GM23248 (cell line): ENCODE results near the gene GALNS. TPM values are rescaled to one million over a fixed set of nuclear protein-coding genes. Genes with fewer than 3 reads are reported as not detected.

Experiments used
- DNase-seq: peaks from one replicate; pipeline ENCODE4 v3.0.0-alpha.2; 2015
- H2AFZ ChIP-seq: fragments of 200-600 bp; sonication (generic); 2 replicates; pipeline ENCODE4 v1.6.1; 2016; ENCODE audit warnings: antibody characterized with exemption
- H3F3A ChIP-seq: fragments of 200-600 bp; sonication (generic); 2 replicates; pipeline ENCODE4 v1.6.1; 2016; ENCODE audit warnings: mild to moderate bottlenecking, antibody characterized with exemption, mixed run types; ENCODE audit not compliant: insufficient read depth
- H3K27ac ChIP-seq: fragments of 200-600 bp; sonication (generic); 2 replicates; pipeline ENCODE4 v1.5.1; 2016; ENCODE audit warnings: mild to moderate bottlenecking
- H3K27me3 ChIP-seq: fragments of 200-600 bp; sonication (generic); replicated peaks from 2 replicates; pipeline ENCODE4 v1.6.1; 2016; ENCODE audit warnings: mild to moderate bottlenecking; ENCODE audit not compliant: insufficient read depth
- H3K36me3 ChIP-seq: fragments of 200-600 bp; sonication (generic); 2 replicates; pipeline ENCODE4 v1.6.1; 2016; ENCODE audit warnings: low read depth, mild to moderate bottlenecking
- H3K4me1 ChIP-seq: fragments of 200-600 bp; sonication (generic); 2 replicates; pipeline ENCODE4 v1.6.1; 2016; ENCODE audit warnings: mild to moderate bottlenecking; ENCODE audit not compliant: insufficient read depth
- H3K4me2 ChIP-seq: fragments of 200-600 bp; sonication (generic); one replicate; pipeline ENCODE4 v1.6.1; 2016; ENCODE audit warnings: mild to moderate bottlenecking; ENCODE audit not compliant: unreplicated experiment
- H3K4me3 ChIP-seq: fragments of 200-600 bp; sonication (generic); 2 replicates; pipeline ENCODE4 v1.5.1; 2016; ENCODE audit warnings: mild to moderate bottlenecking
- H3K79me2 ChIP-seq: fragments of 200-600 bp; sonication (generic); 2 replicates; pipeline ENCODE4 v1.6.1; 2016; ENCODE audit warnings: mild to moderate bottlenecking; ENCODE audit not compliant: insufficient read depth
- H3K9ac ChIP-seq: fragments of 200-600 bp; sonication (generic); 2 replicates; pipeline ENCODE4 v1.6.1; 2016; ENCODE audit warnings: mild to moderate bottlenecking
- H3K9me2 ChIP-seq: fragments of 200-600 bp; sonication (generic); 2 replicates; pipeline ENCODE4 v1.6.1; 2016; ENCODE audit warnings: mixed run types, mild to moderate bottlenecking, moderate library complexity; ENCODE audit not compliant: insufficient read depth
- H3K9me3 ChIP-seq: fragments of 200-600 bp; sonication (generic); one replicate; pipeline ENCODE4 v1.6.1; 2017; ENCODE audit warnings: low read depth
- H4K20me1 ChIP-seq: fragments of 200-600 bp; sonication (generic); 2 replicates; pipeline ENCODE4 v1.6.0; 2016; ENCODE audit not compliant: insufficient read depth
- EZH2 ChIP-seq: fragments of 200-600 bp; sonication (generic); IDR thresholded peaks from 2 replicates; pipeline ENCODE4 v1.6.1; 2018; ENCODE audit warnings: antibody characterized with exemption, mild to moderate bottlenecking; ENCODE audit not compliant: insufficient read depth, poor library complexity, severe bottlenecking
- EZH2phosphoT487 ChIP-seq: fragments of 200-600 bp; sonication (generic); IDR thresholded peaks from 2 replicates; pipeline ENCODE4 v1.6.1; 2018; ENCODE audit warnings: antibody characterized with exemption, moderate library complexity, mild to moderate bottlenecking, low read depth; ENCODE audit not compliant: insufficient read depth
- WGBS, 2 experiments: methylation state at CpG; one replicate each; pipeline ENCODE4 v1.1.6; 2015 to 2017; ENCODE audit warnings: low lambda C conversion rate in 2 of 2, low coverage in 1 of 2; ENCODE audit errors: missing lambda C conversion rate in 2 of 2; 5-methylcytosine and 5-hydroxymethylcytosine counted together
- in situ Hi-C: fragments of 300-500 bp; cut with MboI; formaldehyde crosslinking; loops from 2 replicates; pipeline ENCODE4 v1.15.0; 2020
- polyA plus RNA-seq: library from polyadenylated mRNA; unstranded; fragments of >200 nt; fragmentation: Nextera tagmentation; extraction: Ambion mirVana; gene quantifications from 2 replicates; pipeline ENCODE4 v1.2.1, GENCODE V29; 2016
- total RNA-seq: library from RNA; depleted of rRNA; stranded (reverse); fragments of >200 nt; shearing (Covaris generic); gene quantifications from 2 replicates; pipeline ENCODE4 v1.2.3, GENCODE V29; 2014

GALNS gene
- total and polyA plus RNA-seq, 2 experiments from 2014 or later = 24.0 to 39.0 TPM

- Histone ChIP-seq H3K27ac (no peak overlapping the region), H3K4me3 (no peak overlapping the region), H2AFZ (no peak overlapping the region), H4K20me1 (no peaks in the 10 kb centered on the region), H3K9me2 (no peaks in the 10 kb centered on the region), H3K9me3 (no peaks in the 10 kb centered on the region), H3K4me2 (no peak overlapping the region), H3K27me3 (no peaks in the 10 kb centered on the region), H3F3A (no peaks in the 10 kb centered on the region), H3K79me2 (no peaks in the 10 kb centered on the region), H3K4me1 (no peaks in the 10 kb centered on the region), H3K36me3 (no peaks in the 10 kb centered on the region), H3K9ac (no peak overlapping the region)
- in situ Hi-C loops = no loop called here
- TF ChIP-seq EZH2phosphoT487 (no peak), EZH2 (no peak)
- no peak for DNase-seq
- WGBS, 2 experiments = 93 to 97% methylated on average over 10 to 12 of the region's 13 CpGs
These were observed 22.1 kb downstream of the GALNS start for GRCh38 chr16:88834670-88835069.

GRCh38 chr16:88833086-88833485 lies 23.7 kb downstream of the GALNS start:
- Histone ChIP-seq H3K4me1 (no peaks in the 10 kb centered on the region), H3K79me2 (no peaks in the 10 kb centered on the region), H2AFZ (no peak overlapping the region), H3K9me3 (no peaks in the 10 kb centered on the region), H3K4me2 (no peak overlapping the region), H3F3A (no peaks in the 10 kb centered on the region), H3K4me3 (no peak overlapping the region), H3K27me3 (no peaks in the 10 kb centered on the region), H3K36me3 (no peaks in the 10 kb centered on the region), H3K27ac (no peak overlapping the region), H3K9me2 (no peaks in the 10 kb centered on the region), H3K9ac (no peak overlapping the region), H4K20me1 (no peaks in the 10 kb centered on the region)
- in situ Hi-C loops = no loop called here
- 92 to 95% methylated on average over 13 of the region's 13 CpGs for WGBS, 2 experiments
- TF ChIP-seq EZH2 (no peak), EZH2phosphoT487 (no peak)
- DNase-seq = no peak

- Histone ChIP-seq H4K20me1 (no peaks in the 10 kb centered on the region), H3K9ac (no peak overlapping the region), H3K4me3 (no peak overlapping the region), H3K4me2 (no peak overlapping the region), H3K79me2 (no peaks in the 10 kb centered on the region), H3K9me2 (no peaks in the 10 kb centered on the region), H3K9me3 (no peaks in the 10 kb centered on the region), H2AFZ (no peak overlapping the region), H3K27ac (no peak overlapping the region), H3K36me3 (no peaks in the 10 kb centered on the region), H3K27me3 (no peaks in the 10 kb centered on the region), H3K4me1 (no peaks in the 10 kb centered on the region), H3F3A (no peaks in the 10 kb centered on the region)
- no peak for DNase-seq
- WGBS, 2 experiments = 79 to 84% methylated on average over 9 to 13 of the region's 13 CpGs
- in situ Hi-C loops = no loop called here
- no peak for TF ChIP-seq EZH2phosphoT487
- TF ChIP-seq EZH2 = no peak
These were observed 24.9 kb downstream of the GALNS start for GRCh38 chr16:88831838-88832237.

GRCh38 chr16:88830783-88831182 lies 26.0 kb downstream of the GALNS start:
- H4K20me1 ChIP-seq = no peaks in the 10 kb centered on the region
- H3K36me3 ChIP-seq = no peaks in the 10 kb centered on the region
- no peak overlapping the region for H3K4me2 ChIP-seq
- H3K27me3 ChIP-seq = no peaks in the 10 kb centered on the region
- H3K9me2 ChIP-seq = no peaks in the 10 kb centered on the region
- no peaks in the 10 kb centered on the region for H3K9me3 ChIP-seq
- no peak for DNase-seq
- TF ChIP-seq EZH2phosphoT487 = no peak
- no peak for TF ChIP-seq EZH2
- H3F3A ChIP-seq = no peaks in the 10 kb centered on the region
- no peaks in the 10 kb centered on the region for H3K4me1 ChIP-seq
- 93 to 95% methylated on average over 14 of the region's 14 CpGs for WGBS, 2 experiments
- no peak overlapping the region for H3K9ac ChIP-seq
- H3K79me2 ChIP-seq = no peaks in the 10 kb centered on the region
- no peak overlapping the region for H3K27ac ChIP-seq
- in situ Hi-C loops = no loop called here
- H2AFZ ChIP-seq = no peak overlapping the region
- H3K4me3 ChIP-seq = no peak overlapping the region

GRCh38 chr16:88830258-88830657 lies 26.5 kb downstream of the GALNS start:
- Histone ChIP-seq H3K36me3 (no peaks in the 10 kb centered on the region), H3K9ac (no peak overlapping the region), H3K9me3 (no peaks in the 10 kb centered on the region), H3K79me2 (no peaks in the 10 kb centered on the region), H2AFZ (no peak overlapping the region), H3K27me3 (no peaks in the 10 kb centered on the region), H3K4me3 (no peak overlapping the region), H3K27ac (no peak overlapping the region), H3F3A (no peaks in the 10 kb centered on the region), H3K9me2 (no peaks in the 10 kb centered on the region), H3K4me1 (no peaks in the 10 kb centered on the region), H3K4me2 (no peak overlapping the region), H4K20me1 (no peaks in the 10 kb centered on the region)
- WGBS, 2 experiments = 79 to 82% methylated on average over 10 to 11 of the region's 11 CpGs
- no peak for TF ChIP-seq EZH2phosphoT487
- TF ChIP-seq EZH2 = no peak
- in situ Hi-C loops = no loop called here
- no peak for DNase-seq
